Measurements from ENCODE around the gene RALGPS1.

- no peak for TF ChIP-seq CTCF (IDR thresholded peaks at IDR 0.05; ENCODE audit: insufficient read depth, low read length)
- TF ChIP-seq POLR2AphosphoS5 (IDR thresholded peaks at IDR 0.05; ENCODE audit: low read depth): no peak
- TF ChIP-seq SPI1 (IDR thresholded peaks at IDR 0.05; ENCODE audit: borderline replicate concordance, low read depth): no peak
- TF ChIP-seq GABPA (IDR thresholded peaks at IDR 0.05; ENCODE audit: low read depth): no peak
- no peak for TF ChIP-seq REST (IDR thresholded peaks at IDR 0.05; ENCODE audit: insufficient replicate concordance, low read depth)
These were observed 200.0 kb downstream of the RALGPS1 start for GRCh38 chr9:127114606-127115005.
